K562 (cell line): Measurements from ENCODE around the gene KCTD7. TPM values are rescaled to one million over a fixed set of nuclear protein-coding genes. Genes with fewer than 3 reads are reported as not detected.

Experiments used
- ATAC-seq: fragments of 200-7000 bp; cut with Tn5 transposase; 3 replicates; pipeline ENCODE4 v1.9.1; 2020; ENCODE audit warnings: moderate library complexity
- BruUV-seq: library from RNA; stranded (reverse); fragments of 400-500 nt; replicated peaks from 2 replicates; lab custom pipeline; 2021; lab: Mats Ljungman, UMichigan
- CTCF ChIA-PET: fragments of 300-600 bp; formaldehyde crosslinking; extraction: SDS; loops from one replicate; lab custom pipeline; 2021; ENCODE audit warnings: low intra/inter-chr PET ratio; lab: Yijun Ruan, JAX
- POLR2A ChIA-PET: fragments of 300-600, 350-650 bp; sonication (Branson Sonifier 250); formaldehyde crosslinking; extraction: SDS; loops from one replicate; lab custom pipeline; 2021; ENCODE audit warnings: antibody characterized with exemption, inconsistent platforms; lab: Yijun Ruan, JAX
- DNase-seq, 4 experiments: peaks; one replicate each; pipeline versions ENCODE4 v3.0.0 to v3.0.0-alpha.2; 2011 to 2018; ENCODE audit warnings: low spot score in 3 of 4, mixed read lengths in 3 of 4; ENCODE audit errors: extremely low read depth in 1 of 4
- FAIRE-seq: peaks from 2 replicates; lab custom pipeline; 2011; peaks lifted over from hg19 to GRCh38; lab: Jason Lieb, UNC
- H2AFZ ChIP-seq: 2 replicates; pipeline ENCODE4 v1.6.0; 2011; ENCODE audit warnings: low read depth, low read length, control low read depth, inconsistent platforms
- H3K27ac ChIP-seq: fragments of 200-600 bp; 3 replicates; pipeline ENCODE4 v1.8.0; 2011; ENCODE audit warnings: low read depth, mild to moderate bottlenecking, control low read depth, inconsistent platforms, low read length, moderate library complexity, mixed read lengths; ENCODE audit errors: extremely low read depth
- H3K27me3 ChIP-seq, 2 experiments: fragments of 300-600 bp in 1 of 2; 2 replicates in 1 of 2; 3 replicates in 1 of 2; pipeline versions ENCODE4 v1.6.0 to v1.8.0; 2011; ENCODE audit warnings: inconsistent platforms in 2 of 2, low read length in 2 of 2, mild to moderate bottlenecking in 1 of 2, mixed read lengths in 1 of 2, moderate library complexity in 1 of 2; ENCODE audit not compliant: control insufficient read depth in 2 of 2, insufficient read depth in 2 of 2
- H3K36me3 ChIP-seq: fragments of 300-600 bp; 3 replicates; pipeline ENCODE4 v1.8.0; 2011; ENCODE audit warnings: mild to moderate bottlenecking, low read length, inconsistent platforms; ENCODE audit not compliant: control insufficient read depth, insufficient read depth
- H3K4me1 ChIP-seq, 2 experiments: fragments of 200-600 bp in 1 of 2; replicated peaks in 1 of 2; 2 replicates in 1 of 2; 3 replicates in 1 of 2; pipeline versions ENCODE4 v1.5.1 to v1.8.0; 2011; ENCODE audit warnings: inconsistent platforms in 2 of 2, low read length in 2 of 2, mild to moderate bottlenecking in 1 of 2, mixed read lengths in 1 of 2, moderate library complexity in 1 of 2; ENCODE audit not compliant: control insufficient read depth in 2 of 2, insufficient read depth in 2 of 2
- H3K4me2 ChIP-seq: 2 replicates; pipeline ENCODE4 v1.6.1; 2011; ENCODE audit warnings: low read length, control low read depth, inconsistent platforms, mixed read lengths; ENCODE audit not compliant: insufficient read depth
- H3K4me3 ChIP-seq: fragments of 200-600 bp; sonication (generic), shearing (Covaris generic); 2 replicates; pipeline ENCODE4 v1.5.1; 2016; ENCODE audit warnings: control low read depth, inconsistent platforms
- H3K79me2 ChIP-seq: fragments of 200-600 bp; 3 replicates; pipeline ENCODE4 v1.8.0; 2011; ENCODE audit warnings: low read length, inconsistent platforms; ENCODE audit not compliant: control insufficient read depth, insufficient read depth
- H3K9ac ChIP-seq, 2 experiments: 2 replicates each; pipeline versions ENCODE4 v1.6.0 to v1.6.1; 2011; ENCODE audit warnings: low read depth in 2 of 2, low read length in 2 of 2, control low read depth in 1 of 2, inconsistent platforms in 1 of 2, mild to moderate bottlenecking in 1 of 2, mixed read lengths in 1 of 2; ENCODE audit not compliant: insufficient read depth in 1 of 2
- H3K9me1 ChIP-seq: one replicate; pipeline ENCODE4 v1.6.0; 2011; ENCODE audit warnings: inconsistent platforms, mild to moderate bottlenecking, low read length, moderate library complexity; ENCODE audit not compliant: control insufficient read depth, insufficient read depth
- H3K9me3 ChIP-seq: replicated peaks from 2 replicates; pipeline ENCODE4 v1.5.1; 2011; ENCODE audit warnings: low read depth, low read length, inconsistent platforms; ENCODE audit not compliant: control insufficient read depth, insufficient read depth
- H4K20me1 ChIP-seq: replicated peaks from 2 replicates; pipeline ENCODE4 v1.6.1; 2011; ENCODE audit warnings: low read length, inconsistent platforms, mixed read lengths; ENCODE audit not compliant: control insufficient read depth, insufficient read depth
- ERF ChIP-seq: fragments of 450-650 bp; formaldehyde crosslinking; IDR thresholded peaks from 2 replicates; pipeline ENCODE4 v1.4.0; 2020; ENCODE audit warnings: mild to moderate bottlenecking, mixed read lengths
- ETV1 ChIP-seq: fragments of 450-650 bp; conservative IDR thresholded peaks from 2 replicates; pipeline ENCODE4 v1.6.1; 2016; ENCODE audit warnings: missing genetic modification characterization, control low read depth, low read depth, missing compliant biosample characterization
- MTA3 ChIP-seq: fragments of 450-650 bp; formaldehyde crosslinking; IDR thresholded peaks from 2 replicates; pipeline ENCODE4 v1.6.1; 2017; ENCODE audit warnings: mild to moderate bottlenecking, borderline replicate concordance
- NFYB ChIP-seq: IDR thresholded peaks from 2 replicates; pipeline ENCODE4 v1.6.1; 2011; ENCODE audit warnings: mild to moderate bottlenecking, moderate library complexity; ENCODE audit not compliant: insufficient read length; ENCODE audit errors: extremely low read depth
- NR4A1 ChIP-seq, 2 experiments: fragments of 250-450 bp in 1 of 2; fragments of 450-650 bp in 1 of 2; sonication (Bioruptor Pico) in 1 of 2; IDR thresholded peaks; 2 replicates each; pipeline versions ENCODE4 v1.4.0 to v1.6.1; 2016 to 2020; ENCODE audit warnings: mild to moderate bottlenecking in 2 of 2, missing compliant biosample characterization in 1 of 2, missing genetic modification characterization in 1 of 2, moderate library complexity in 1 of 2
- POLR3G ChIP-seq: IDR thresholded peaks from 2 replicates; pipeline ENCODE4 v1.6.1; 2011; ENCODE audit not compliant: insufficient read length, insufficient replicate concordance; ENCODE audit errors: extremely low read depth
- PYGO2 ChIP-seq: fragments of 450-650 bp; IDR thresholded peaks from 2 replicates; pipeline ENCODE4 v1.6.1; 2016; ENCODE audit warnings: mild to moderate bottlenecking, missing genetic modification characterization, moderate library complexity, missing compliant biosample characterization
- ZNF347 ChIP-seq: fragments of 450-650 bp; formaldehyde crosslinking; IDR thresholded peaks from 2 replicates; pipeline ENCODE4 v1.4.0; 2020; ENCODE audit warnings: low read depth, mild to moderate bottlenecking, moderate library complexity
- ZNF644 ChIP-seq: fragments of 200-800 bp; sonication (Bioruptor generic); IDR thresholded peaks from 2 replicates; pipeline ENCODE4 v1.6.1; 2016; ENCODE audit warnings: low read depth, missing genetic modification characterization, missing compliant biosample characterization
- WGBS: fragments of 100-300 bp; shearing (Covaris generic); methylation state at CpG from one replicate; pipeline ENCODE4 v1.1.6; 2016; ENCODE audit warnings: low coverage, mixed read lengths; ENCODE audit not compliant: insufficient coverage; ENCODE audit errors: missing lambda C conversion rate; 5-methylcytosine and 5-hydroxymethylcytosine counted together
- in situ Hi-C: fragments of 300-500 bp; cut with MboI; formaldehyde crosslinking; loops from 4 replicates; pipeline ENCODE4 v1.15.0; 2018; ENCODE audit warnings: inconsistent platforms, mixed read lengths
- intact Hi-C: fragments of 100-400 bp; cut with micrococcal nuclease; formaldehyde crosslinking; loops from 2 replicates; pipeline ENCODE4 v1.14.2; 2022
- polyA plus RNA-seq, 8 experiments: library from polyadenylated mRNA; depleted of rRNA in 4 of 8; stranded (reverse) in 5 of 8; unstranded in 3 of 8; fragments of >200 nt; fragmentation: Nextera tagmentation in 2 of 8; fragmentation: Illumina TruSeq in 1 of 8; extraction: Ambion mirVana in 2 of 8; extraction: Trizol in 1 of 8; gene quantifications; 2 replicates each; pipeline versions ENCODE4 v1.2.1 to v1.2.3, GENCODE V29; 2011 to 2014; ENCODE audit warnings: inconsistent platforms in 1 of 8, missing spikeins in 1 of 8
- total RNA-seq, 7 experiments: library from RNA; depleted of rRNA in 6 of 7; stranded (reverse); fragments of >200 nt in 6 of 7; fragmentation: Illumina TruSeq in 2 of 7; extraction: Trizol in 2 of 7; gene quantifications; 2 replicates each; pipeline versions ENCODE4 v1.2.1 to v1.2.3, GENCODE V29; 2011 to 2021; ENCODE audit warnings: low replicate concordance in 1 of 7
- TF ChIP-seq, protein P1 (sequence below): fragments of 450-650 bp; IDR thresholded peaks from 2 replicates; pipeline ENCODE4 v1.6.1; 2016; ENCODE audit warnings: antibody characterized with exemption
- TF ChIP-seq, protein P2 (sequence below): sonication (generic); formaldehyde crosslinking; IDR thresholded peaks from 2 replicates; pipeline ENCODE4 v1.8.0; 2022; ENCODE audit warnings: missing genetic modification reagents, mild to moderate bottlenecking, borderline replicate concordance

The KCTD7 gene
- total and polyA plus RNA-seq, 9 of the 15 experiments (the other 6 are each of a cell fraction or from before 2014, with no cell fraction given) = 1.5 to 26.0 (median 9.0) TPM

DNA sequence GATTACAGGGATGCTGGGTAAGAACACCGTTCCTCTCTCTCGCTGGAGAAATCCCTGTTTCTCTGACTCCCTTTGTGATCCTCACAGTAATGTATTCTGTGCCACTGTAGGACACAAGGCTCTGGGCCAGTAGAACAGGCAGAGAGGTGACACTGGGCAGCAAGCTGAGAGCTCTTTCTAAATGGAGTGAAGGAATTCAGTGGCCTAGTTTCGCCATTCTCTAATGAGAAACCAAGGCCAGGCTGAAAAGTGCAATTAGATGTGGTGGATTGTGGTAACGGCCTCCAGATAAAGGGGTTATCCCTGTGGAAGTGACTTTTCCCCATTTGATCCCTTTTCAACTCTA lies 12.8 kb downstream of the KCTD7 start:
- no peak for ATAC-seq
- no peak for TF ChIP-seq POLR3G
- TF ChIP-seq PYGO2 = no peak
- no peak for TF ChIP-seq ERF
- no peak for TF ChIP-seq NFYB
- no peak for TF ChIP-seq ETV1 (tag)
- TF ChIP-seq, protein P1, sequence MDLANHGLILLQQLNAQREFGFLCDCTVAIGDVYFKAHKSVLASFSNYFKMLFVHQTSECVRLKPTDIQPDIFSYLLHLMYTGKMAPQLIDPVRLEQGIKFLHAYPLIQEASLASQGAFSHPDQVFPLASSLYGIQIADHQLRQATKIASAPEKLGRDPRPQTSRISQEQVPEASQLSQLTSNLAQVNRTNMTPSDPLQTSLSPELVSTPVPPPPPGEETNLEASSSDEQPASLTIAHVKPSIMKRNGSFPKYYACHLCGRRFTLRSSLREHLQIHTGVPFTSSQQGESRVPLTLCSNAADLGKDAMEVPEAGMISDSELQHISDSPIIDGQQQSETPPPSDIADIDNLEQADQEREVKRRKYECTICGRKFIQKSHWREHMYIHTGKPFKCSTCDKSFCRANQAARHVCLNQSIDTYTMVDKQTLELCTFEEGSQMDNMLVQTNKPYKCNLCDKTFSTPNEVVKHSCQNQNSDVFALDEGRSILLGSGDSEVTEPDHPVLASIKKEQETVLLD = no peak
- TF ChIP-seq ZNF347 (CRISPR knock-in tag) = no peak
- TF ChIP-seq MTA3 = no peak
- TF ChIP-seq, protein P2, sequence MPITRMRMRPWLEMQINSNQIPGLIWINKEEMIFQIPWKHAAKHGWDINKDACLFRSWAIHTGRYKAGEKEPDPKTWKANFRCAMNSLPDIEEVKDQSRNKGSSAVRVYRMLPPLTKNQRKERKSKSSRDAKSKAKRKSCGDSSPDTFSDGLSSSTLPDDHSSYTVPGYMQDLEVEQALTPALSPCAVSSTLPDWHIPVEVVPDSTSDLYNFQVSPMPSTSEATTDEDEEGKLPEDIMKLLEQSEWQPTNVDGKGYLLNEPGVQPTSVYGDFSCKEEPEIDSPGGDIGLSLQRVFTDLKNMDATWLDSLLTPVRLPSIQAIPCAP = no peak
- no peak for TF ChIP-seq NR4A1 (CRISPR knock-in tag; IDR thresholded peaks at IDR 0.05)
- TF ChIP-seq NR4A1 (tag; IDR thresholded peaks at IDR 0.05) = no peak
- no peak for TF ChIP-seq ZNF644 (tag)
- in situ Hi-C loops (no loop called here), intact Hi-C loops (no loop called here)
- no peak for FAIRE-seq
- H3K27me3 ChIP-seq = no peaks in the 10 kb centered on the region
- H3K4me2 ChIP-seq = no peak overlapping the region
- no peak for DNase-seq
- no TSS peak for BruUV-seq
- peaks cover 14% of the 10 kb centered on the region for H4K20me1 ChIP-seq
- ChIA-PET POLR2A (no interaction called here), CTCF (no interaction called here)
- H3K9me3 ChIP-seq = no peaks in the 10 kb centered on the region
- H2AFZ ChIP-seq = no peak overlapping the region
- H3K79me2 ChIP-seq = no peaks in the 10 kb centered on the region
- H3K36me3 ChIP-seq = peaks cover 48% of the 10 kb centered on the region
- peaks cover 6% of the 10 kb centered on the region for H3K9me1 ChIP-seq
- WGBS = 83% methylated on average over 4 of the region's 4 CpGs
- no peak overlapping the region for H3K4me3 ChIP-seq
- no peak overlapping the region for H3K9ac ChIP-seq
- no peak overlapping the region for H3K27ac ChIP-seq
- peaks cover 19 to 22% of the 10 kb centered on the region in 2 experiments for H3K4me1 ChIP-seq
